Ishikawa (cell line): Measurements from ENCODE around the gene ACSL3.

ENCODE experiments used
- CEBPB ChIP-seq: IDR thresholded peaks from 2 replicates; pipeline ENCODE4 v1.6.1; 2012
- CREB1 ChIP-seq: IDR thresholded peaks from 2 replicates; pipeline ENCODE4 v1.6.1; 2012; ENCODE audit warnings: low read depth
- EGR1 ChIP-seq: IDR thresholded peaks from 2 replicates; pipeline ENCODE4 v1.6.1; 2012
- EP300 ChIP-seq: IDR thresholded peaks from 2 replicates; pipeline ENCODE4 v1.6.1; 2012; ENCODE audit warnings: borderline replicate concordance
- FOXM1 ChIP-seq: IDR thresholded peaks from 2 replicates; pipeline ENCODE4 v1.6.1; 2012; ENCODE audit warnings: low read depth, borderline replicate concordance
- NFIC ChIP-seq: IDR thresholded peaks from 2 replicates; pipeline ENCODE4 v1.6.1; 2012
- RAD21 ChIP-seq: IDR thresholded peaks from 2 replicates; pipeline ENCODE4 v1.6.1; 2012; ENCODE audit warnings: low read depth
- TAF1 ChIP-seq: IDR thresholded peaks from 2 replicates; pipeline ENCODE4 v1.6.1; 2012; ENCODE audit warnings: low read depth, mild to moderate bottlenecking
- TCF12 ChIP-seq: IDR thresholded peaks from 2 replicates; pipeline ENCODE4 v1.6.1; 2012; ENCODE audit warnings: low read depth
- TEAD4 ChIP-seq: IDR thresholded peaks from 2 replicates; pipeline ENCODE4 v1.6.1; 2012
- YY1 ChIP-seq: IDR thresholded peaks from 2 replicates; pipeline ENCODE4 v1.6.1; 2012; ENCODE audit warnings: low read depth
- ZBTB7A ChIP-seq: IDR thresholded peaks from 2 replicates; pipeline ENCODE4 v1.6.1; 2012; ENCODE audit warnings: low read depth
- TF ChIP-seq, protein P1 (sequence below): IDR thresholded peaks from 2 replicates; pipeline ENCODE4 v1.6.1; 2012; ENCODE audit warnings: low read depth, mild to moderate bottlenecking
- TF ChIP-seq, protein P2 (sequence below): IDR thresholded peaks from 2 replicates; pipeline ENCODE4 v1.6.1; 2012
- TF ChIP-seq, protein P3 (sequence below): IDR thresholded peaks from 2 replicates; pipeline ENCODE4 v1.6.1; 2012

Gene ACSL3

DNA sequence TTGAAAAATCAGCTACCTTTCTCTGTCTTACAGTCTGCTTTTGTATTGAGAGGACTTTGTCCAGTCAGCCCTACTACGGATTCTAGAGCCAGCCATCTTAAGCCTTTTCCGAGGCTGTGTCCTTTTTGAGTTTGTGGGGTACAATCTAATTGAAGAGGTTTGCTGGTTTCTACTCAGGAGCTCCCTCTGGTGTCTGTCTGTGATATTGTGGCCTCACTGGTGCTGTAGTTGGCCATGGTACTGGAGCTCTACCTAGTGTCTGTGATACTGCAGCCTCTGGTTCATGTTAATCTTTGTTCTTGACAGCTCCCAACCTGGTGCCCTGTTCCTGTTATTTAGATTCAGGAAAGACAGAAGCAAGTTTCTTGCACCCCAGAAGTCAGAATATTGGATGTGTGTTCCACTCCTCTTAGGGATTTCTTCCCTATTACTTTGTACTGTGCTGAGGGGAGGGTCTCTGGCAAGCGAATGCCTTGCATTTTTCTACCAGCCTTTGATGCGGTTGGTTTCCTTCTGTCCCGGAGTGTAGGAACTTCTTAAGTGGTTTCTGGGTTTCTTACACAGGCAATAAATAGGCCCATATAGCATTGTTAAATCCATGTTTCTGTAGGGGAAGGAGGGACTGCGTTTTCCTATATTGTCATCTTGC lies 78.5 kb downstream of the ACSL3 start:
- peak; percentile 67 for TF ChIP-seq RAD21
- TF ChIP-seq, protein P1, sequence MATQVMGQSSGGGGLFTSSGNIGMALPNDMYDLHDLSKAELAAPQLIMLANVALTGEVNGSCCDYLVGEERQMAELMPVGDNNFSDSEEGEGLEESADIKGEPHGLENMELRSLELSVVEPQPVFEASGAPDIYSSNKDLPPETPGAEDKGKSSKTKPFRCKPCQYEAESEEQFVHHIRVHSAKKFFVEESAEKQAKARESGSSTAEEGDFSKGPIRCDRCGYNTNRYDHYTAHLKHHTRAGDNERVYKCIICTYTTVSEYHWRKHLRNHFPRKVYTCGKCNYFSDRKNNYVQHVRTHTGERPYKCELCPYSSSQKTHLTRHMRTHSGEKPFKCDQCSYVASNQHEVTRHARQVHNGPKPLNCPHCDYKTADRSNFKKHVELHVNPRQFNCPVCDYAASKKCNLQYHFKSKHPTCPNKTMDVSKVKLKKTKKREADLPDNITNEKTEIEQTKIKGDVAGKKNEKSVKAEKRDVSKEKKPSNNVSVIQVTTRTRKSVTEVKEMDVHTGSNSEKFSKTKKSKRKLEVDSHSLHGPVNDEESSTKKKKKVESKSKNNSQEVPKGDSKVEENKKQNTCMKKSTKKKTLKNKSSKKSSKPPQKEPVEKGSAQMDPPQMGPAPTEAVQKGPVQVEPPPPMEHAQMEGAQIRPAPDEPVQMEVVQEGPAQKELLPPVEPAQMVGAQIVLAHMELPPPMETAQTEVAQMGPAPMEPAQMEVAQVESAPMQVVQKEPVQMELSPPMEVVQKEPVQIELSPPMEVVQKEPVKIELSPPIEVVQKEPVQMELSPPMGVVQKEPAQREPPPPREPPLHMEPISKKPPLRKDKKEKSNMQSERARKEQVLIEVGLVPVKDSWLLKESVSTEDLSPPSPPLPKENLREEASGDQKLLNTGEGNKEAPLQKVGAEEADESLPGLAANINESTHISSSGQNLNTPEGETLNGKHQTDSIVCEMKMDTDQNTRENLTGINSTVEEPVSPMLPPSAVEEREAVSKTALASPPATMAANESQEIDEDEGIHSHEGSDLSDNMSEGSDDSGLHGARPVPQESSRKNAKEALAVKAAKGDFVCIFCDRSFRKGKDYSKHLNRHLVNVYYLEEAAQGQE, result peak; percentile 65
- no peak for TF ChIP-seq EP300

DNA sequence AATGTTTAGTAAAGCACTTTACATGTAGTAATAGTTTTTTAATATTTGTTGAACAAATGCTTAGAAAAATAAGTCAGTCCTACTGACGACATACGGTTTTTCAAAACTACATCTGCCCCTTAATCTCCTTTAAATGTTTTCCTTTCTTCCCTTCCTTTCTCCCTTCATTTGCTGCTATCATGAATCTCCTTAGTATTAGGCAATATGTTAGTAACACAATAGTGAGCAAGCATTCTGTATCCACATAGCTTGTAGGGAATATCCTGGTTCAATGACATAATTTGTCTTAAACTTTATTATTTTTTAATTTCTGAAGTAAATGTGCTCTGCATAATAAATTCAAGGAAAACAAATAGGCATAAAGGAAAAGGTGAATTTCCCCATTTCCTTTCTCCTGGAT lies 79.1 kb downstream of the ACSL3 start:
- TF ChIP-seq RAD21, result no peak
- TF ChIP-seq TAF1, result no peak
- no peak for TF ChIP-seq ZBTB7A
- TF ChIP-seq TCF12, result no peak
- TF ChIP-seq, protein P2, sequence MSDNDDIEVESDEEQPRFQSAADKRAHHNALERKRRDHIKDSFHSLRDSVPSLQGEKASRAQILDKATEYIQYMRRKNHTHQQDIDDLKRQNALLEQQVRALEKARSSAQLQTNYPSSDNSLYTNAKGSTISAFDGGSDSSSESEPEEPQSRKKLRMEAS, result no peak
- TF ChIP-seq, protein P3, sequence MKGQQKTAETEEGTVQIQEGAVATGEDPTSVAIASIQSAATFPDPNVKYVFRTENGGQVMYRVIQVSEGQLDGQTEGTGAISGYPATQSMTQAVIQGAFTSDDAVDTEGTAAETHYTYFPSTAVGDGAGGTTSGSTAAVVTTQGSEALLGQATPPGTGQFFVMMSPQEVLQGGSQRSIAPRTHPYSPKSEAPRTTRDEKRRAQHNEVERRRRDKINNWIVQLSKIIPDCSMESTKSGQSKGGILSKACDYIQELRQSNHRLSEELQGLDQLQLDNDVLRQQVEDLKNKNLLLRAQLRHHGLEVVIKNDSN, result no peak
- TF ChIP-seq CEBPB, result no peak
- TF ChIP-seq TEAD4, result no peak

DNA sequence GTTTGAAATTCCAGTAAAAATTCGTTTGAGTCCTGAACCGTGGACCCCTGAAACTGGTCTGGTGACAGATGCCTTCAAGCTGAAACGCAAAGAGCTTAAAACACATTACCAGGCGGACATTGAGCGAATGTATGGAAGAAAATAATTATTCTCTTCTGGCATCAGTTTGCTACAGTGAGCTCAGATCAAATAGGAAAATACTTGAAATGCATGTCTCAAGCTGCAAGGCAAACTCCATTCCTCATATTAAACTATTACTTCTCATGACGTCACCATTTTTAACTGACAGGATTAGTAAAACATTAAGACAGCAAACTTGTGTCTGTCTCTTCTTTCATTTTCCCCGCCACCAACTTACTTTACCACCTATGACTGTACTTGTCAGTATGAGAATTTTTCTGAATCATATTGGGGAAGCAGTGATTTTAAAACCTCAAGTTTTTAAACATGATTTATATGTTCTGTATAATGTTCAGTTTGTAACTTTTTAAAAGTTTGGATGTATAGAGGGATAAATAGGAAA lies 80.7 kb downstream of the ACSL3 start:
- TF ChIP-seq RAD21 (no peak), TCF12 (no peak)

DNA sequence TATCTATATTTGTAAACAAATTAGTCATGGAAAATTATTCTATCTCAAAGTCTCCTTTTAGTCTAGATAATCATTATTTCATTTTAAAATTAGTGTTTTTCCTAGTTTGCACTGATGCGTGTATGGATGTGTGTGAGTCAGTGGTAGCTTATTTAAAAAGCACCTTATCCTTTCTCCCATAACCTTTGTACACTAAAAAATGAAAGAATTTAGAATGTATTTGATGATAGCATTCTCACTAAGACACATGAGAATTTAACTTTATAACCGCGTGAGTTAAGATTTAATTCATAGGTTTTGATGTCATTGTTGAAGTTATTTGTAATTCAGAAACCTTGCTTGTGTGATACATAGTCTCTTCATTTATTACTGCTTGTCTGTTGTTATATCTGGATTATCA lies 81.7 kb downstream of the ACSL3 start:
- TF ChIP-seq NFIC (no peak), TAF1 (no peak), RAD21 (no peak), CREB1 (no peak), EGR1 (no peak), YY1 (no peak), ZBTB7A (no peak), TEAD4 (no peak), CEBPB (no peak), EP300 (no peak), FOXM1 (no peak)
- TF ChIP-seq, protein P2, result no peak
- TF ChIP-seq, protein P1, result no peak

DNA sequence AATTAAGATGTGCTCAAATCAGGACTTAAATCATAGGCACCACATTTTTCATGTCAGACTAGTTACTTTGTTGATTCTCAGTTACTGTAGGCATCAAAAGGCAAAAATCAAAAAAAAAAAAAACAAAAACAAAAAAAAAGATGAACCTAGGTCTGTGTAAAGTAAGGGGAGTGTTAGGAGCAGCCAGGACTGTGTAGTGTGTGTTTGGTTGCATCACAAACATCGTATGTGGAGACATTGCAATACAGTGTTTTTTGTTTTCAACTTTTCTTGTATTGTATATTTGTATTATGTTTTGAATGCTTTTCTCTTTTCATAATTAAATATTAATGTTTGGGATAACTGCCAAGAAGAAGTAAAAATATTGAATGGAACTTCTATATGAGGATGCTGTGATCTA lies 82.1 kb downstream of the ACSL3 start:
- TF ChIP-seq CEBPB (no peak), FOXM1 (no peak), TEAD4 (no peak), NFIC (no peak), CREB1 (no peak), TCF12 (no peak), YY1 (no peak), EGR1 (no peak)
- TF ChIP-seq, protein P2, result no peak

DNA sequence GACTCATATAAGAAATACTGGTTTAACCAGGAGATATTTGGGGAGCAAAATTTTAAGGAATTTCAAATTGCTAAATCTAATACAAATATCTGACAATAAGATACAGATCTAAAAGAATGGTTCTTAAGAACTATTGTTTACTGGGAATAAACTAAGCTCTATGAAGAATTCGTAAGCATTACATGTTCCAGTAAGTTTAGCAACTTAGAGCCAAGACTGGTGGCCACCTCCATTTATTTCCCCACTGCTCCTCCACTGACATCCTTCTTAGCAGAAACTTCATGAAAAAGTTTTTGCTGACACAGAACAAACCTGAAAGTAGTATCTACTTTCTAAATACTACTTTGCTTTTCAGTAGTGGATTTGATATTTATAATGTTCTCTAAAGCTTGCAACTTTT lies 83.0 kb downstream of the ACSL3 start:
- TF ChIP-seq YY1, result no peak

DNA sequence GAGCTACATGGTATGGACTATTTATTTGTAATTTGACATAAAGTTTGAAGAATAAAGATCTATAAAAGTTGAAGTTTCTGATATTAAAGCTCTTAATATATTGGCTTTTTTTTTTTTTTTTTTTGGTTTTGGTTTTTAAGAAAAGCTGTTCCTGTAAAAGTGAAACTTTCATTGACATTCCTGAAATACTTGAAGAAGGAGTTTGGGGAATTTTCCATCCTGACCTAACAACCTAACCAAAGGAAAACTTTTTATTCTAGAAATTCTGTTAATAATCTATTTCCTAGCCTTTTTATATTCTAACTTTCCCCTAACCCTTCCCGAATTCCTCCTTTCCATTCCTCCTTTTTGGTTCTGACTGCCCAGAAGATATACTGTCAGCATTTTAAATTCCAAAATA lies 83.7 kb downstream of the ACSL3 start:
- TF ChIP-seq, protein P3, result no peak
- TF ChIP-seq YY1 (no peak), FOXM1 (no peak)
